Activated CD4-positive, alpha-beta T cell treated with anti-CD3 and anti-CD28 coated beads, Interleukin-2, amount 10 ng/mL, durations not matched to agents 7 days and 5 days (primary cell): ENCODE data around the gene MEIKIN. TPM values are rescaled to one million over a fixed set of nuclear protein-coding genes. Genes with fewer than 3 reads are reported as not detected.

Experiments
- CTCF ChIA-PET: fragments of 350-600 bp; sonication (Branson Sonifier 250); formaldehyde crosslinking; loops from one replicate; lab custom pipeline; 2021; ENCODE audit warnings: antibody characterized with exemption; lab: Charles Lee
- POLR2A ChIA-PET: fragments of 350-600 bp; sonication (Branson Sonifier 250); formaldehyde crosslinking; loops from one replicate; lab custom pipeline; 2021; ENCODE audit warnings: antibody characterized with exemption; lab: Charles Lee
- DNase-seq: peaks from one replicate; pipeline ENCODE4 v3.0.0-alpha.2; 2020
- H3K27ac Mint-ChIP-seq: one replicate; pipeline ENCODE4 v1.8.0; 2021; ENCODE audit warnings: mild to moderate bottlenecking, moderate library complexity, mixed read lengths
- H3K27me3 Mint-ChIP-seq: one replicate; pipeline ENCODE4 v1.8.0; 2021; ENCODE audit warnings: mixed read lengths
- H3K36me3 Mint-ChIP-seq: one replicate; pipeline ENCODE4 v1.8.0; 2021; ENCODE audit warnings: low read depth, mixed read lengths
- H3K4me1 Mint-ChIP-seq: one replicate; pipeline ENCODE4 v1.8.0; 2021; ENCODE audit warnings: mixed read lengths
- H3K4me3 Mint-ChIP-seq: one replicate; pipeline ENCODE4 v1.8.0; 2021; ENCODE audit warnings: mild to moderate bottlenecking, moderate library complexity, mixed read lengths
- H3K9me3 Mint-ChIP-seq: one replicate; pipeline ENCODE4 v1.8.0; 2021; ENCODE audit warnings: mixed read lengths
- total RNA-seq, 2 experiments: library from RNA; stranded (reverse); gene quantifications; one replicate each; pipeline ENCODE4 v1.2.3, GENCODE V29; 2021

Gene MEIKIN
- total RNA-seq, 2 experiments from 2014 or later, result not detected

DNA sequence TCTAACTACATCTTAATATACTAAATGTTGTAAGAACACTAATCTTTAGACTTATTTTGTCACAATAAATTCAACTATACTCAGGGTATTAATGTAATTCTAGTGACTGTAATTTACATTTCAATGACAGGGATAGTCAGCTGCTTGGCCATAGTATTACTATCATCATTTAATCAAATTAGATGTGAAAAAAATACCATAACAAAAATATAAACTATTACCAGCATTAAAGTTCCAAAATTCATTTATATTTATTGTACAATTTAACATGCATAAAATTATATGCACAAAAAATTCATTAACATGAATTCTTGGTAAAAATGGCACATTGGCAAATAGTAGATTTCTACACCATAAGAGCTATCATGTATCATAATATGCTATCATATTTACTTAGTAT is 177.6 kb downstream of the MEIKIN start:
- Mint-ChIP-seq H3K4me3 (no peak overlapping the region), H3K9me3 (peaks cover 16% of the 10 kb centered on the region), H3K27me3 (no peaks in the 10 kb centered on the region), H3K4me1 (peaks cover 4% of the 10 kb centered on the region), H3K27ac (no peak overlapping the region), H3K36me3 (peaks cover 27% of the 10 kb centered on the region)
- no peak for DNase-seq
- ChIA-PET CTCF (no interaction called here), POLR2A (no interaction called here)

DNA sequence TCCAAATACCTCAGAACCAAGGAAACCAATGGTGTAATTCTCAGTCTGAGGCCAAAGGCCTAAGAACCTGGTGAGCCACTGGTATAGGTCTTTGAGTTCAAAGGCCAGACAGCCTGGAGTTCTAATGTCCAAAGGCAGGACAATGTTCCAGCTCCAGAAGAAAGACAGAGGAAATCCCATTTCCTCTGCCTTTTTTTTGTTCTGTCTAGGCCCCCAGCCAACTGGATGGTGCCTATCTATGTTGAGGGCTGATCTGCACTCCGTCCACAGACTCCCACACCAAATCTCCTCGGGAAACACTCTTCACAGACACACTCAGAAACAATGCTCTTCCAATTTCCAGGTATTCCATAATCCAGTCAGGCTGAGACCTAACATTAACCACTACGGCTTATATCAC is 178.8 kb downstream of the MEIKIN start:
- ChIA-PET POLR2A (no interaction called here), CTCF (no interaction called here)
- H3K27me3 Mint-ChIP-seq, result no peaks in the 10 kb centered on the region
- H3K36me3 Mint-ChIP-seq, result peaks cover 38% of the 10 kb centered on the region
- peaks cover 24% of the 10 kb centered on the region for H3K9me3 Mint-ChIP-seq
- no peak for DNase-seq
- no peak overlapping the region for H3K27ac Mint-ChIP-seq
- H3K4me1 Mint-ChIP-seq, result peaks cover 4% of the 10 kb centered on the region
- H3K4me3 Mint-ChIP-seq, result no peak overlapping the region

DNA sequence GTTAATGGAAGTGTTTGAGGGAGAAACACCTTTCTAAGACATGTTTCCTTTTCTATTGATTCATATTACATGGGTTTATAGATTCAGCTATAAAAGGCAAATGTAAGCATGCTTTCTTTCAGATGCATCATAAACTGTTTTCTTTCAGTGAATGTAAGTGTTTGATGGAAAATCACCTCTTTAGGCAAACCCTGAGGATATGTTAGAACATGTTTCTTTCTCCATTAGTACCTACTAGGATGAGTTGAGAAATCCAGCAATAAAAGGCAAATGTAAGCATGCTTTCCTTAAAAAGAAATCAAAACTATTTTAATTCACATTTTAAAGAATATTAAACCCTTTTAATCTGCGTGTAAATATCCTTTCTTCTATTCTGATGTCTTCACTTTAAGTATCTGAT is 180.2 kb downstream of the MEIKIN start:
- Mint-ChIP-seq H3K36me3 (peaks cover 46% of the 10 kb centered on the region), H3K4me3 (no peak overlapping the region), H3K4me1 (peaks cover 4% of the 10 kb centered on the region), H3K27ac (no peak overlapping the region), H3K9me3 (peaks cover 28% of the 10 kb centered on the region), H3K27me3 (no peaks in the 10 kb centered on the region)
- ChIA-PET POLR2A (no interaction called here), CTCF (no interaction called here)
- no peak for DNase-seq

DNA sequence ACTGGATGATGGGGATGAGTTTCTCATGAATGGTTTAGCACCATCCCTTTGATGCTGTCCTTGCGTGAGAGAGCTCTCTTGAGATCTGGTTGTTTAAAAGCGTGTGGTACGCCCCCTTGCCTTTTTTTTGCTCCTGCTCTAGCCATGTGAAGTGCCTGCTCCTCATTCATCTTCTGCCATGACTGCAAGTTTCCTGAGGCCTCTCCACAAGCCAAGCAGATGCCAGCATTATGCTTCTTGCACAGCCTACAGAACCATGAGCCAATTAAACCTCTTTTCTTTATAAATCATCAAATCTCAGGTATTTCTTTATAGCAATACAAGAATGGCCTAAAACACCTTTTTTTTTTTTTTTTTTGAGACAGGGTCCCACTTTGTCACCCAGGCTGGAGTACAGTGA is 181.5 kb downstream of the MEIKIN start:
- H3K27ac Mint-ChIP-seq, result no peak overlapping the region
- no peaks in the 10 kb centered on the region for H3K27me3 Mint-ChIP-seq
- H3K4me3 Mint-ChIP-seq, result no peak overlapping the region
- H3K4me1 Mint-ChIP-seq, result peaks cover 9% of the 10 kb centered on the region
- ChIA-PET POLR2A (no interaction called here), CTCF (no interaction called here)
- peaks cover 52% of the 10 kb centered on the region for H3K36me3 Mint-ChIP-seq
- no peak for DNase-seq
- H3K9me3 Mint-ChIP-seq, result peaks cover 31% of the 10 kb centered on the region

DNA sequence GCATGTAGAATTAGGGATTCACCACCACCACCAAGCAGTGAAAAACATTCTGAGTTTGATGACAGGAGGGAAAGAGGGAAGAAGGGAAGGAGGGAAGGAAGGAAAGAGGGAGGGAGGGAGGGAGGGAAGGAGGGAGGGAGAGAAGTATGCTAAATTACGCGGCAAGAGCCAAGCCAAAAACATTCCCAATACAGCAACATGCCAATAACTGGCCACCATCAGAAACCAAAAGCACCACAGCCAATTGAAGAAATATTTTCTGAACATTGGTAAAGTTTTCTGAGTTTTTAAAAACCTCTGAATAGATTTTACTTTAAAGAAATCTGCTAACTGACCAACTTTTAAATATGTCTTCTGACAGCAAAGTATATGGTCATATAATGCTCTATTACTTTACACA is 184.7 kb downstream of the MEIKIN start:
- no peak for DNase-seq
- CTCF ChIA-PET, result interaction anchor here (0.7 kb wide), 1 partner anchor 9 kb away, joined by 3 read pairs; no protein-coding TSS in a partner anchor
- no peak overlapping the region for H3K27ac Mint-ChIP-seq
- peaks cover 42% of the 10 kb centered on the region for H3K36me3 Mint-ChIP-seq
- H3K9me3 Mint-ChIP-seq, result peaks cover 26% of the 10 kb centered on the region
- H3K27me3 Mint-ChIP-seq, result no peaks in the 10 kb centered on the region
- POLR2A ChIA-PET, result no interaction called here
- H3K4me1 Mint-ChIP-seq, result peaks cover 8% of the 10 kb centered on the region
- H3K4me3 Mint-ChIP-seq, result no peak overlapping the region

DNA sequence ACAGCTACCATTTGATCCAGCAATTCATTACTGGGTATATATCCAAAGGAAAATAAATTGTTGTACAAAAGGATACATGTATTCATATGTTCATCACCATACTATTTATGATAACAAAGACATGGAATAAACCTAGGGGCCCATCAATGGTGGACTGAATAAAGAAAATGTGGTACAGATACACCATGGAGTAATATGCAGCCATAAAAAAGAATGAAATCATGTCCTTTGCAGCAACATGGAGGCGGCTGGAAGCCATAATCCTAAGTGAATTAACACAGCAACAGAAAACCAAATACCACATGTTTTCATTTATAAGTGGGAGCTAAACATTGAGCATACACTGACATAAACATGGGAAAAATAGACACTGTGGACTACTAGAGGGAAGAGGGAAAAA is 185.8 kb downstream of the MEIKIN start:
- Mint-ChIP-seq H3K36me3 (peaks cover 39% of the 10 kb centered on the region), H3K4me3 (no peak overlapping the region), H3K27ac (no peak overlapping the region), H3K9me3 (peaks cover 20% of the 10 kb centered on the region), H3K4me1 (peaks cover 10% of the 10 kb centered on the region), H3K27me3 (no peaks in the 10 kb centered on the region)
- CTCF ChIA-PET, result no interaction called here
- POLR2A ChIA-PET, result no interaction called here
- DNase-seq, result no peak

DNA sequence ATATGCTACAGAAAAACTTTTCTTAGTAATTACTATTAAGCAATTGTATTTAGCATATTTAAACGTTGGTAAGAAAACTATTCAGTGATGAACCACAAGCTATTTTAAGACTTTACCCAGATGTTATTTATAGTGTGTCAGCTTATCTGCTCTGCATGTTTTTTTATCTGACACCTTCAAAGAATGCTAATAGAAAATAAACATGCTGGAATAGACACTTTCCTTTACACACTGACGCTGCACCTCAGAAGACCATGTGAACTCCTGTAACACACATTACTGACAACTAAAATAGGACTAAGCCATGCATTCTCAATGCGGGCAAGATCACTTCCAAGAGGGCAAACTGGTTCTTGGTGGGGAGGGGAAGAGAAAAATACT is 187.0 kb downstream of the MEIKIN start:
- Mint-ChIP-seq H3K9me3 (peaks cover 15% of the 10 kb centered on the region), H3K4me3 (no peak overlapping the region), H3K27me3 (no peaks in the 10 kb centered on the region), H3K36me3 (peaks cover 37% of the 10 kb centered on the region), H3K27ac (no peak overlapping the region), H3K4me1 (peaks cover 13% of the 10 kb centered on the region)
- CTCF ChIA-PET, result no interaction called here
- POLR2A ChIA-PET, result no interaction called here
- no peak for DNase-seq

DNA sequence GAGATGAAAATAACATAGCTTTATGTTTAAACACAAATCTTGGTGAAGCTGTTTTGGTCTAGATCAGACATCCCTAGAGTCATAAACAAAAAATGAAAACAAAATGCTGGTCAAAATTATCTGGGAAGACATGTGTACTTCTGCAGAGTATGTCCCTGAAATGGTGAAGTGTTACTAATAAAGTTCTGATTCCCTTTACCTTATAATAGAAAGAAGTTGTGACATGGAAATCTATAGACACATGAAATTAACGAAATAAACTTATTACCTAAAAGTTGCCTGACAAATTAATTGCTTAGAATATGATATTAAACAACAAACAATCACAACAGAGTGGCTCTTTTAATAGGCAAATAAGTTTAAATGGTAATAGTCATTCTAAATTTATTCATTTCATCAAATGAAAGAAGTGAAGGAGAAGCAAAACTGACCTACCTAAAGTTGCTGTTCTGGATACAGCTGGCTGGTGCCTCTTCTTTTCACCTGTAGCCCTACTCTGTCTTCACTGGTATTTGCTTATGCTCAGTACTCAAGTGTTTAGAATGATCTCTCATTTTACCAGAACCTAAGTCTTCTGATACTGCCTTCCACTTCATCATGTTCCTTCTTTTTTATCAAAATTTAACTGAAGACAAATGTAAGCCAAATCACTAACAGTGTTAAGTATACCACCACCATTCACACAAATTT is 187.5 kb downstream of the MEIKIN start:
- no peak for DNase-seq
- Mint-ChIP-seq H3K36me3 (peaks cover 37% of the 10 kb centered on the region), H3K9me3 (peaks cover 17% of the 10 kb centered on the region), H3K27ac (no peak overlapping the region), H3K27me3 (no peaks in the 10 kb centered on the region), H3K4me1 (peaks cover 17% of the 10 kb centered on the region), H3K4me3 (no peak overlapping the region)
- CTCF ChIA-PET, result no interaction called here
- POLR2A ChIA-PET, result no interaction called here

Other genes with a start within 250 kb of the MEIKIN start
- 10 to 100 TPM; 24.8 to 26.1 TPM for gene FNIP1, start 148.6 kb downstream of the MEIKIN start, total RNA-seq
- gene ACSL6, start 66.0 kb upstream of the MEIKIN start, total RNA-seq, result 10 to 100 TPM; 26.5 to 38.8 TPM
- under 1 TPM; 0.20 to 0.40 TPM for gene IL3, start 115.0 kb upstream of the MEIKIN start, total RNA-seq
- gene CSF2, start 128.1 kb upstream of the MEIKIN start, total RNA-seq, result 1 to 10 TPM; 2.9 to 4.7 TPM